Muscle layer of duodenum (tissue), 2 donors: ENCODE data around the gene MLF2.

Experiments
- H3K27ac ChIP-seq: one replicate; pipeline ENCODE4 v1.7.0; 2013; ENCODE audit warnings: mild to moderate bottlenecking, low read length
- H3K27me3 ChIP-seq: one replicate; pipeline ENCODE4 v1.7.0; 2013; ENCODE audit warnings: low read depth, mild to moderate bottlenecking, control low read depth, low read length
- H3K36me3 ChIP-seq, 2 donors: one replicate each; pipeline ENCODE4 v1.7.0; 2013; ENCODE audit warnings: low read length in 2 of 2, control low read depth in 1 of 2, mild to moderate bottlenecking in 1 of 2; ENCODE audit not compliant: insufficient read depth in 2 of 2, control insufficient read depth in 1 of 2
- H3K4me1 ChIP-seq, 2 donors: one replicate each; pipeline ENCODE4 v1.7.0; 2013; ENCODE audit warnings: low read length in 2 of 2, mild to moderate bottlenecking in 2 of 2, control low read depth in 1 of 2, moderate library complexity in 1 of 2; ENCODE audit not compliant: insufficient read depth in 2 of 2, control insufficient read depth in 1 of 2
- H3K4me3 ChIP-seq, 2 donors: one replicate each; pipeline ENCODE4 v1.7.0; 2013; ENCODE audit warnings: low read length in 2 of 2, low read depth in 1 of 2, mild to moderate bottlenecking in 1 of 2
- H3K9me3 ChIP-seq, 2 donors: one replicate each; pipeline ENCODE4 v1.7.0; 2013; ENCODE audit warnings: low read length in 2 of 2, control low read depth in 1 of 2, mild to moderate bottlenecking in 1 of 2; ENCODE audit not compliant: control insufficient read depth in 1 of 2
- donor health status: healthy.

Gene MLF2

DNA sequence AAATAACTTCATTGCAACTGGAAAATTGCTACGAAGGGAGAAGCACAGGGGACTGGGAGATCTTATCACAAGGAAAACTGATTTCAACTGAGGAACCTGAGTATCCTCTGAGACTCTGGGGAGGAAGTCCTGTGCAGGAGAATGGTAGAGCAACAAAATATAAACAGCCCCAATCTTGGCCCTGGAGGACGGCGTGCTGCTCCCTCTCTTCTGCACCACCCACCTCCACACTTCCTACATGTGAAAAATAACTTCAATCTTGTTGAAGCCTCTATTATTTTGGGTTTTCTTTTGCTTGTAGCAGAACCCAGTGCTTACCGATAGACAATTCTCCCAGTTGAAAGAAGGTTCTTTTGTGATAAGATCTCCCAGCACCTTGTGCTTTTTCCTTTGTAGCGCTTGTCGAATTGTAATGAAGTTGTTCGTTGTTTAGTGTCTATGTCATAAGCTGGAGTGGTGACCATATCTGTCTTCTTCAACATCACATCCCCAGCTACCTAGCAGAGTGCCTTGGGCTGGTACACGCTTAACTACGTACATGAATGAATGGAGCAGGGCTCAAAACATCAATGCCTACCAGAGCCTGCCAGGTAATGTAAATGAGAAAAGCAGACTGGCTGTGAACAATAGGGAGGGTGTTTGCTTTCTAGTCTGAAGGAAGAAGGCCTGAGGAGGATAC lies 33.6 kb upstream of the MLF2 start:
- no peaks in the 10 kb centered on the region for H3K36me3 ChIP-seq
- no peaks in the 10 kb centered on the region for H3K9me3 ChIP-seq
- H3K27ac ChIP-seq: no peak overlapping the region
- H3K27me3 ChIP-seq: no peaks in the 10 kb centered on the region
- H3K4me3 ChIP-seq: no peak overlapping the region
- no peaks in the 10 kb centered on the region for H3K4me1 ChIP-seq

DNA sequence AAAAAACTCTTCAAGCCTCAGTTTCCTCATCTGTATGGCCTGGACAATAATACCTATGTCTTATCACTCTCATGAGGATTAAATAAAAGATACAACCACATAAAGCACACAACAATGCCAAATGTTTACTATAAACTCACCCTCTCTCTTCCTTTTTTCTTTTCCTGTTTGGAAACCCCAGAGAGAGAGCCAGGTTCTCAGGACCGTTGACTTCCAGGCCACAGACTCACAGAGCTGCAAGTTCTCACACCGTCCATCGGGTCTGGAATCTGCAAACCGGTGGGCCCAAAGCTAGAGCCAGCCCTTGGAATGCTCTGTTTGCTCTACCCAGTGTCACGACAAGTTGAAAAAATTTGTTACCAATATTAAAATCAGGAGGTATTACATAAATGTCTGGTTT lies 31.8 kb upstream of the MLF2 start:
- Histone ChIP-seq H3K36me3 (no peaks in the 10 kb centered on the region), H3K27me3 (no peaks in the 10 kb centered on the region), H3K4me3 (no peak overlapping the region), H3K27ac (no peak overlapping the region), H3K4me1 (no peaks in the 10 kb centered on the region), H3K9me3 (no peaks in the 10 kb centered on the region)

DNA sequence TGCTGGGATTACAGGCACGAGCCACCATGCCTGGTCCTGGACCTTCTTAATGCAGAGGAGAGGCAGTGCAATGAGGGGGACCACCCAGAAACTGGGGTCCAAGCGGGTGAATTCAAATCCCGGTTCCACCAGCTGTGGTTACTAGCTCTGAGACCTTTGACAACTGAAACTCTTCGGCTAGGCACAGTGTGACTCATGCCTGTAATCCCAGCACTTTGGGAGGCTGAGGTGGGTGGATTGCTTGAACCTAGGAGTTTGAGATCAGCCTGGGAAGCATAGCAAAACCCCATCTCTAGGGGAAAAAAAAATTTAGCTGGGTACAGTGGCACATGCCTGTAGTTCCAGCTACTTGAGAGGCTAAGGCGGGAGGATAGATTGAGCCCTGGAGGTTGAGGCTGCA lies 31.4 kb upstream of the MLF2 start:
- no peaks in the 10 kb centered on the region for H3K9me3 ChIP-seq
- H3K36me3 ChIP-seq: no peaks in the 10 kb centered on the region
- H3K27ac ChIP-seq: no peak overlapping the region
- no peaks in the 10 kb centered on the region for H3K27me3 ChIP-seq
- H3K4me3 ChIP-seq: no peak overlapping the region
- H3K4me1 ChIP-seq: peaks cover 0 to 3% of the 10 kb centered on the region in 2 donors

- peaks cover 0 to 7% of the 10 kb centered on the region in 2 donors for H3K4me1 ChIP-seq
- H3K36me3 ChIP-seq: no peaks in the 10 kb centered on the region
- H3K27ac ChIP-seq: no peak overlapping the region
- H3K9me3 ChIP-seq: no peaks in the 10 kb centered on the region
- no peaks in the 10 kb centered on the region for H3K27me3 ChIP-seq
- H3K4me3 ChIP-seq: no peak overlapping the region
These were observed 30.9 kb upstream of the MLF2 start for GRCh38 chr12:6783828-6784227.

- H3K27me3 ChIP-seq: no peaks in the 10 kb centered on the region
- no peaks in the 10 kb centered on the region for H3K9me3 ChIP-seq
- H3K27ac ChIP-seq: no peak overlapping the region
- peaks cover 1 to 15% of the 10 kb centered on the region in 2 donors for H3K4me1 ChIP-seq
- H3K36me3 ChIP-seq: no peaks in the 10 kb centered on the region
- H3K4me3 ChIP-seq: no peak overlapping the region
These were observed 30.1 kb upstream of the MLF2 start for GRCh38 chr12:6782850-6783566.

GRCh38 chr12:6782119-6782518 lies 29.2 kb upstream of the MLF2 start:
- Histone ChIP-seq H3K4me1 (peaks cover 3 to 23% of the 10 kb centered on the region in 2 donors), H3K36me3 (no peaks in the 10 kb centered on the region), H3K27ac (no peak overlapping the region), H3K27me3 (no peaks in the 10 kb centered on the region), H3K4me3 (no peak overlapping the region), H3K9me3 (no peaks in the 10 kb centered on the region)

- no peak overlapping the region for H3K27ac ChIP-seq
These were observed 27.6 kb upstream of the MLF2 start for GRCh38 chr12:6780573-6780972.

DNA sequence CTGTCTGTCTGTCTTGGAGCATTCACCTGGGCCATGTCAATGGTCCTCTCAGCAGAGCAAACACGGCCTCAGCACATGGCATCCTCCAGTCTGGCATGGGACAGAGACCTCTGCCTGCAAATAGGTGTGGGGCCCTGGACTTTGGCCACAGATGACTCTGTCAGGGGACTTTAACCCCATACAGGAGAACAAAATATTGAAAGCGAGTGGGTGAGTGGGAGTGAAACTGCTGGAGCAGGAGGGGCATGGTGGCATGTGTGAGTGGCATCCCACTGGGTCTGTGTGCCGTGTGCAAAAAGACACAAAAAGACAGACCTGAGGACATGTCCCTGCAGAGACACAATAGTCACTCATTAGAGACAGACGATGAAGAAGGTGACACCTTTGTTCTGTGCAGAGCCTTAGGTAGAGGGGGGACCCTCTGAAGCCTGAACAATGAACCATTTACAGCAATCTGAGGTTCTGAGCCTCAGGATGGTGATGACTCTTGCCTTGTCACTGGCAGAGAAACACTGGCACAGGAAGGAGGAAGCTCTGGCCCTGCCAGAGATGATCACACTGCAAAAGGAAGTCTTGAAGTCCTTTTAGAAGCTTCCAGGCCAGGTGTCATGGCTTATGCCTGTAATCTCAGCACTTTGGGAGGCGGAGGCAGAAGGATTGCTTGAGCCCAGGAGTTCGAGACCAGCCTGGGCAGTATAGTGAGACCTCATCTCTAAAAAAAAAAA lies 26.9 kb upstream of the MLF2 start:
- no peaks in the 10 kb centered on the region for H3K27me3 ChIP-seq
- peaks cover 3 to 23% of the 10 kb centered on the region in 2 donors for H3K4me1 ChIP-seq
- no peaks in the 10 kb centered on the region for H3K9me3 ChIP-seq
- no peak overlapping the region for H3K27ac ChIP-seq
- H3K4me3 ChIP-seq: no peak overlapping the region
- H3K36me3 ChIP-seq: no peaks in the 10 kb centered on the region

More at GRCh38 chr12:6780573-6780972, 27.6 kb upstream of the MLF2 start:
- Histone ChIP-seq H3K36me3 (no peaks in the 10 kb centered on the region), H3K27me3 (no peaks in the 10 kb centered on the region), H3K9me3 (no peaks in the 10 kb centered on the region), H3K4me1 (peaks cover 3 to 23% of the 10 kb centered on the region in 2 donors), H3K4me3 (no peak overlapping the region)

- Histone ChIP-seq H3K4me1 (peaks cover 3 to 23% of the 10 kb centered on the region in 2 donors), H3K27me3 (no peaks in the 10 kb centered on the region), H3K36me3 (no peaks in the 10 kb centered on the region), H3K4me3 (peak overlapping the region; percentile 55 to 68), H3K9me3 (no peaks in the 10 kb centered on the region), H3K27ac (peak overlapping the region; percentile 45)
These were observed 25.9 kb upstream of the MLF2 start for GRCh38 chr12:6778574-6779550.

- H3K27ac ChIP-seq: peak overlapping the region; percentile 45
- peaks cover 3 to 23% of the 10 kb centered on the region in 2 donors for H3K4me1 ChIP-seq
- peak overlapping the region; percentile 55 to 68 for H3K4me3 ChIP-seq
- H3K36me3 ChIP-seq: no peaks in the 10 kb centered on the region
- H3K27me3 ChIP-seq: no peaks in the 10 kb centered on the region
- H3K9me3 ChIP-seq: no peaks in the 10 kb centered on the region
These were observed 25.3 kb upstream of the MLF2 start for GRCh38 chr12:6778217-6778573.
